CD4-positive, alpha-beta T cell (primary cell): ENCODE results near the gene IL17RB. TPM values are rescaled to one million over a fixed set of nuclear protein-coding genes. Genes with fewer than 3 reads are reported as not detected.

Experiments used
- ATAC-seq: fragments of 200-7000 bp; cut with Tn5 transposase; one replicate; pipeline ENCODE4 v1.10.0; 2022; ENCODE audit warnings: mild to moderate bottlenecking; ENCODE audit not compliant: poor library complexity
- CTCF ChIA-PET: fragments of 350-600 bp; sonication (Branson Sonifier 250); formaldehyde crosslinking; loops from one replicate; lab custom pipeline; 2021; ENCODE audit warnings: antibody characterized with exemption, inconsistent platforms; lab: Charles Lee
- POLR2A ChIA-PET: fragments of 350-600 bp; sonication (Branson Sonifier 250); formaldehyde crosslinking; loops from one replicate; lab custom pipeline; 2021; ENCODE audit warnings: antibody characterized with exemption, inconsistent platforms; lab: Charles Lee
- DNase-seq, 14 experiments: peaks; one replicate each; pipeline ENCODE4 v3.0.0-alpha.2; 2013 to 2020; ENCODE audit warnings: mixed read lengths in 2 of 14
- H3K27ac ChIP-seq, 2 donors: one replicate each; pipeline versions ENCODE4 v1.5.1 to v1.7.0; 2013; ENCODE audit warnings: low read length in 2 of 2, low read depth in 1 of 2, mild to moderate bottlenecking in 1 of 2
- H3K27me3 ChIP-seq, 2 experiments: 1 replicate in 1 of 2; 2 replicates in 1 of 2; pipeline versions ENCODE4 v1.6.1 to v1.7.0; 2013; ENCODE audit warnings: low read length in 2 of 2, control low read depth in 1 of 2, mild to moderate bottlenecking in 1 of 2, moderate library complexity in 1 of 2; ENCODE audit not compliant: insufficient read depth in 2 of 2, control insufficient read depth in 1 of 2
- H3K36me3 ChIP-seq: one replicate; pipeline ENCODE4 v1.6.1; 2013; ENCODE audit warnings: low read length, control low read depth; ENCODE audit not compliant: insufficient read depth
- H3K4me1 ChIP-seq: one replicate; pipeline ENCODE4 v1.6.1; 2013; ENCODE audit warnings: low read length, control low read depth; ENCODE audit not compliant: insufficient read depth
- H3K4me3 ChIP-seq: one replicate; pipeline ENCODE4 v1.5.1; 2013; ENCODE audit warnings: mild to moderate bottlenecking, low read length, moderate library complexity
- H3K9me3 ChIP-seq, 2 experiments: 1 replicate in 1 of 2; 2 replicates in 1 of 2; pipeline versions ENCODE4 v1.6.1 to v1.7.0; 2013; ENCODE audit warnings: low read length in 2 of 2, mild to moderate bottlenecking in 2 of 2, control low read depth in 1 of 2, moderate library complexity in 1 of 2; ENCODE audit not compliant: control insufficient read depth in 1 of 2, insufficient read depth in 1 of 2
- H3K27ac Mint-ChIP-seq: one replicate; pipeline ENCODE4 v1.8.0; 2020; ENCODE audit warnings: mixed read lengths
- H3K27me3 Mint-ChIP-seq: one replicate; pipeline ENCODE4 v1.8.0; 2021; ENCODE audit warnings: mixed read lengths
- H3K36me3 Mint-ChIP-seq: one replicate; pipeline ENCODE4 v1.8.0; 2021; ENCODE audit warnings: low read depth, mixed read lengths
- H3K4me1 Mint-ChIP-seq: one replicate; pipeline ENCODE4 v1.8.0; 2021; ENCODE audit warnings: low read depth, mixed read lengths
- H3K4me3 Mint-ChIP-seq: one replicate; pipeline ENCODE4 v1.8.0; 2020; ENCODE audit warnings: mild to moderate bottlenecking, mixed read lengths
- H3K9me3 Mint-ChIP-seq: one replicate; pipeline ENCODE4 v1.8.0; 2020; ENCODE audit warnings: mixed read lengths
- CTCF ChIP-seq: fragments of 200-600 bp; IDR thresholded peaks from one replicate; pipeline ENCODE4 v1.8.0; 2022; ENCODE audit warnings: antibody characterized with exemption, mild to moderate bottlenecking
- intact Hi-C, 2 experiments: fragments of 100-400 bp; cut with DNase I in 1 of 2; cut with micrococcal nuclease in 1 of 2; formaldehyde crosslinking; loops; one replicate each; pipeline versions ENCODE4 v1.15.1 to v1.9.0; 2023 to 2025; cut with DNase I, micrococcal nuclease
- total RNA-seq, 174 experiments: library from RNA in 2 of 174; stranded (reverse) in 2 of 174; gene quantifications; one replicate each; pipeline ENCODE4 v1.2.3 and lab custom pipeline; 2021 to 2026

The IL17RB gene
- total RNA-seq, 2 experiments from 2014 or later: 0.22 to 0.36 TPM

DNA sequence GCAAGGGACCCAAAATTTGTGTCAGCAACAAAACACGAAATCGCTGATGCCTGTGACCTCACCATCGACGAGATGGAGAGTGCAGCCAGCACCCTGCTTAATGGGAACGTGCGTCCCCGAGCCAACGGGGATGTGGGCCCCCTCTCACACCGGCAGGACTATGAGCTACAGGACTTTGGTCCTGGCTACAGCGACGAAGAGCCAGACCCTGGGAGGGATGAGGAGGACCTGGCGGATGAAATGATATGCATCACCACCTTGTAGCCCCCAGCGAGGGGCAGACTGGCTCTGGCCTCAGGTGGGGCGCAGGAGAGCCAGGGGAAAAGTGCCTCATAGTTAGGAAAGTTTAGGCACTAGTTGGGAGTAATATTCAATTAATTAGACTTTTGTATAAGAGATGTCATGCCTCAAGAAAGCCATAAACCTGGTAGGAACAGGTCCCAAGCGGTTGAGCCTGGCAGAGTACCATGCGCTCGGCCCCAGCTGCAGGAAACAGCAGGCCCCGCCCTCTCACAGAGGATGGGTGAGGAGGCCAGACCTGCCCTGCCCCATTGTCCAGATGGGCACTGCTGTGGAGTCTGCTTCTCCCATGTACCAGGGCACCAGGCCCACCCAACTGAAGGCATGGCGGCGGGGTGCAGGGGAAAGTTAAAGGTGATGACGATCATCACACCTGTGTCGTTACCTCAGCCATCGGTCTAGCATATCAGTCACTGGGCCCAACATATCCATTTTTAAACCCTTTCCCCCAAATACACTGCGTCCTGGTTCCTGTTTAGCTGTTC is 35.0 kb upstream of the IL17RB start:
- intact Hi-C loops: no loop called here
- no peak for DNase-seq
- no peaks in the 10 kb centered on the region for H3K9me3 ChIP-seq
- Mint-ChIP-seq H3K9me3 (no peaks in the 10 kb centered on the region), H3K4me3 (no peak overlapping the region), H3K27me3 (peaks cover 10% of the 10 kb centered on the region), H3K27ac (no peak overlapping the region), H3K4me1 (no peaks in the 10 kb centered on the region), H3K36me3 (no peaks in the 10 kb centered on the region)
- H3K36me3 ChIP-seq: no peaks in the 10 kb centered on the region
- no peaks in the 10 kb centered on the region for H3K27me3 ChIP-seq
- POLR2A ChIA-PET: no interaction called here
- no peak for ATAC-seq
- no peaks in the 10 kb centered on the region for H3K4me1 ChIP-seq
- H3K4me3 ChIP-seq: no peak overlapping the region
- H3K27ac ChIP-seq: no peak overlapping the region
- TF ChIP-seq CTCF: no peak
- CTCF ChIA-PET: no interaction called here

- Mint-ChIP-seq H3K27ac (no peak overlapping the region), H3K4me3 (no peak overlapping the region), H3K27me3 (peaks cover 5% of the 10 kb centered on the region), H3K4me1 (no peaks in the 10 kb centered on the region), H3K36me3 (no peaks in the 10 kb centered on the region), H3K9me3 (no peaks in the 10 kb centered on the region)
- no peak for DNase-seq
- Histone ChIP-seq H3K4me1 (no peaks in the 10 kb centered on the region), H3K36me3 (no peaks in the 10 kb centered on the region), H3K27me3 (no peaks in the 10 kb centered on the region), H3K9me3 (no peaks in the 10 kb centered on the region), H3K4me3 (no peak overlapping the region), H3K27ac (no peak overlapping the region)
- no peak for TF ChIP-seq CTCF
- ChIA-PET CTCF (no interaction called here), POLR2A (no interaction called here)
- ATAC-seq: no peak
- intact Hi-C loops: no loop called here
Observed at GRCh38 chr3:53812434-53812833, 33.9 kb upstream of the IL17RB start.

DNA sequence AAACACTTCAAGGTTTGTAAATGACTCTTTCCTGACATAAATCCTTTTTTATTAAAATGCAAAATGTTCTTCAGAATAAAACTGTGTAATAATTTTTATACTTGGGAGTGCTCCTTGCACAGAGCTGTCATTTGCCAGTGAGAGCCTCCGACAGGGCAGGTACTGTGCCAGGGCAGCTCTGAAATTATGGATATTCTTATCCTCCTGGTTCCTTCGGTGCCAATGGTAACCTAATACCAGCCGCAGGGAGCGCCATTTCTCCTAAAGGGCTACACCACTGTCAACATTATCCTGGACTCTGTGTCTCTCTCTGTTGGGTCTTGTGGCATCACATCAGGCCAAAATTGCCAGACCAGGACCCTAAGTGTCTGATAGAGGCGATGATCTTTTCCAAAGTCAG is 33.1 kb upstream of the IL17RB start:
- Mint-ChIP-seq H3K36me3 (no peaks in the 10 kb centered on the region), H3K9me3 (no peaks in the 10 kb centered on the region), H3K4me1 (no peaks in the 10 kb centered on the region), H3K27ac (no peak overlapping the region), H3K4me3 (no peak overlapping the region), H3K27me3 (peaks cover 5% of the 10 kb centered on the region)
- Histone ChIP-seq H3K4me1 (peaks cover 5% of the 10 kb centered on the region), H3K27me3 (no peaks in the 10 kb centered on the region), H3K27ac (no peak overlapping the region), H3K9me3 (no peaks in the 10 kb centered on the region), H3K36me3 (no peaks in the 10 kb centered on the region), H3K4me3 (no peak overlapping the region)
- intact Hi-C loops: no loop called here
- no peak for ATAC-seq
- POLR2A ChIA-PET: no interaction called here
- TF ChIP-seq CTCF: no peak
- no peak for DNase-seq
- CTCF ChIA-PET: no interaction called here
